GM10266 (cell line): ENCODE data around the gene IGSF11.

Experiments
- DNase-seq: peaks from one replicate; pipeline ENCODE4 v3.0.0; 2012; ENCODE audit errors: extremely low spot score
- TF ChIP-seq, protein P1 (sequence below): IDR thresholded peaks from 2 replicates; pipeline ENCODE4 v1.5.1; 2012; ENCODE audit warnings: mild to moderate bottlenecking, low read depth; ENCODE audit not compliant: control insufficient read depth, insufficient read depth; ENCODE audit errors: missing control alignments

IGSF11 gene

GRCh38 chr3:118909763-118910162 lies 124.9 kb downstream of the IGSF11 start:
- TF ChIP-seq, protein P1, sequence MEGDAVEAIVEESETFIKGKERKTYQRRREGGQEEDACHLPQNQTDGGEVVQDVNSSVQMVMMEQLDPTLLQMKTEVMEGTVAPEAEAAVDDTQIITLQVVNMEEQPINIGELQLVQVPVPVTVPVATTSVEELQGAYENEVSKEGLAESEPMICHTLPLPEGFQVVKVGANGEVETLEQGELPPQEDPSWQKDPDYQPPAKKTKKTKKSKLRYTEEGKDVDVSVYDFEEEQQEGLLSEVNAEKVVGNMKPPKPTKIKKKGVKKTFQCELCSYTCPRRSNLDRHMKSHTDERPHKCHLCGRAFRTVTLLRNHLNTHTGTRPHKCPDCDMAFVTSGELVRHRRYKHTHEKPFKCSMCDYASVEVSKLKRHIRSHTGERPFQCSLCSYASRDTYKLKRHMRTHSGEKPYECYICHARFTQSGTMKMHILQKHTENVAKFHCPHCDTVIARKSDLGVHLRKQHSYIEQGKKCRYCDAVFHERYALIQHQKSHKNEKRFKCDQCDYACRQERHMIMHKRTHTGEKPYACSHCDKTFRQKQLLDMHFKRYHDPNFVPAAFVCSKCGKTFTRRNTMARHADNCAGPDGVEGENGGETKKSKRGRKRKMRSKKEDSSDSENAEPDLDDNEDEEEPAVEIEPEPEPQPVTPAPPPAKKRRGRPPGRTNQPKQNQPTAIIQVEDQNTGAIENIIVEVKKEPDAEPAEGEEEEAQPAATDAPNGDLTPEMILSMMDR, result no peak
- no peak for DNase-seq

DNA sequence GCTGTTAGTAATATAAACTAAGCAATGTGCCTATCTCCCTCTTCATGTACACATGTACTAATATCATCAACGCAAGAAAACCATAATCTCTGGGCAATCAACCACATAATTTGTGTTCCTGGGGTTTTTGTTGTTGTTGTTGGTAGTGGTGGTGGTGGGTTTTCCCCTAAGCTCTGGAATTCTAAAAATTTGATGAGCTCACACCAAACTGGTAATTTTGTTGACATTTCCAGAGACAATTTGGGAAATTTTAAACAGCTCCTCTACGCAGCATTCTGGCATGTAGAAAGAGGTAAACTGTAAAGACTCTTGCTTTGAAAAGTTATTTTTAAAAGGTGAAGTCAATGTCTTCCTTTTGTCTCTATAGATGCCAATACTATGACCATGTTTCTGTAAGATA lies 126.7 kb downstream of the IGSF11 start:
- no peak for DNase-seq
- TF ChIP-seq, protein P1, result no peak

DNA sequence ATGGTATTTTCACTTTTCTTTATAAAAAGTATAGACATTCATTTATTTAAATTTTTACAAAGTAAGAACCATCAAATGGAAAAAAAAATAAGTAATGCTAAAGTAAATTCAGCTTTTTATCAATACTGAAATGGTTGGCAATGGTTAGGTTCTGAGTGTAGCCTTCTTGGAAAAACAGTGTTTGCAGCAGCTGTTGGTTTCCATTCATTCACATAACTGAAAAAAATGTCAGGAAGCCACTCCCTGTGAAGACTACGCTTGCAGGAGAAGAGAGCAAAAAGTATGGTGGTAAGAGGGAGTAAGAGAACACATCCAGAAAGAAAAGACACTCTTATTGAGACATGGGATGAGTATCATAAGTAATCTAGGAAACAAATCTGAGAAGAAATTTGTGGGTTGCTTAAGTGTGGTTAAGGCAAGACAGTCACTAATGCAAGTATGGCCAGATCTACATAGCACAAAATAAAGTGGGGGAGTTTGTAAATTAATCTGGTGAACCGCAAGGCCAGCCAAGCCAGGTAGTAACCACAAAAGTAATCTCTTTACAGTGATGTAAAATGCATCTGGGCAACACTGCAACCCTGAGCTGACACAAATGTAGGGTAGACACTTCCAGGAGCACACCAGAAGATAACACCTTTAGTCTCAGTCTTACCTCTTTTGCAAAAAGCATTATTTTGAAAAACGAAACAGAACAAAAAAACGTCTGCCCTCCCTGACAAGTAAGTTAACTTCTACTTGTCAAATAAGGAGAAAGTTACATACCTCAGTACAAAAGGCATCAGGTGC lies 133.7 kb downstream of the IGSF11 start:
- TF ChIP-seq, protein P1, result no peak
- no peak for DNase-seq

- TF ChIP-seq, protein P1, result no peak
- no peak for DNase-seq
Measured at GRCh38 chr3:118890206-118890605, 144.4 kb downstream of the IGSF11 start.

- no peak for DNase-seq
- TF ChIP-seq, protein P1, result no peak
Measured at GRCh38 chr3:118889691-118890090, 145.0 kb downstream of the IGSF11 start.

DNA sequence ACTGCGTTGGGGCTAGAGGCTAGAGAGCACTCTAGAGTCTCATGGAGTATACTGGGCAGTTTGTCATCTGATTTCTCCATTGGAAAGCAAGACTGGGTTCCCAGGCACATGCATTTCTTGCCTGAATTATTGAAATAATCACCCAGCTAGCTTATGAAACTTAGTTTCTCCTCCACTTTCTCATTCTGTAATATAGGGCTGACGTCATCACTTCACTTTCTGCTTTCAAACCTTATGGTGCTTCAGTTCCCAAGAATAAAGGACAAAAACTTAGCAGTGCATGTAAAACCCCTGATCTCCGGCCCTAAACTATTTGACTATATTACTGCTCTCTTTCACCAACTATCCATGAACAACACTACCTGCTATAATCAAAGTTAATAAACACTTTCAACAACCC lies 147.9 kb downstream of the IGSF11 start:
- TF ChIP-seq, protein P1, result no peak

GRCh38 chr3:118884748-118885206 lies 149.9 kb downstream of the IGSF11 start:
- peak; percentile 41 for DNase-seq
- TF ChIP-seq, protein P1, result peak; percentile 88

More for the DNA sequence above, 147.9 kb downstream of the IGSF11 start:
- no peak for DNase-seq
